ENCODE results near the gene PTPRG. TPM values are rescaled to one million over a fixed set of nuclear protein-coding genes. Genes with fewer than 3 reads are reported as not detected.
"Not testable (repeated sequence)": the region's sequence is repeated elsewhere in the genome, so short reads cannot be mapped to it uniquely, and the experiment has no call there.

Gene PTPRG
- 29.2 and 119 TPM in 2 replicates for total RNA-seq

DNA sequence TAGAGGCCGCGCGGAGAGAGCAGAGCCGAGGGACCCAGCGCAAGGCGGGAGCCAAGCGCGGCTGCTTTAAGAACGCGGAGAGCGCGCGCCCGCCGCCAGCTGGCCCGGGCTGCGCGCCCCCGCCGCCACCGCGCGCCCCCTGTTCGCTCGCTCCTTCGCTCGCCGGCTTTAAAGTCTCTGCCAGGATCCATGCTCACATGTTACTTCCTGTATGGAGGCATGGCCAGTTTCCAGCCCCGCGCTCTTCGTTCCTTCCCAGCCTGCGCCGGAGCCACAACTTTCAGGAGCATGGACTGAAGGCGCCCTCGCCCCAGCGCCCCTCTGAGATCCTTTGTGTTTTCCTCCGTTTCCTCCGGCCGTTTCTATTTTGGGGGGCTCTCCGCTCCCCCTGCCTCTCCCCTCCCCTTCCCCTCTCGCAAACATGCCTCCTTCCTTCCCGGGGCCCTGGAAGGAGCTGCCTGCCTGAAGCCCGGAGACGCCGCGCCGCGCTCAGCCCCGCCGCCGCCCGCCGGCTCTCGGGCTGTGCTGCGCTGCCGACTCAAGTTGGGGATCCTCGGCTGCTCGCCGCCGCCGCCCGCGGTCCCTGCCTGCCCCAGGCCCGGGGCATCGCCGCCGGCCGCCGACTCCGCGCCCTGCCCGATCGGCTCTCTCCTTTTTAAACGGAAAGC lies at the start of gene PTPRG:
Gene PTPRG, plus strand, starts transcription at position 198 of the 668 bp plus-strand sequence. CDS start 717 bp downstream, outside the sequence.
- peak; percentile 80 for DNase-seq (ENCODE audit: low read depth)

- peak; percentile 31 for DNase-seq (ENCODE audit: low read depth)
Measured at GRCh38 chr3:61518590-61518989, 42.8 kb upstream of the PTPRG start.

DNA sequence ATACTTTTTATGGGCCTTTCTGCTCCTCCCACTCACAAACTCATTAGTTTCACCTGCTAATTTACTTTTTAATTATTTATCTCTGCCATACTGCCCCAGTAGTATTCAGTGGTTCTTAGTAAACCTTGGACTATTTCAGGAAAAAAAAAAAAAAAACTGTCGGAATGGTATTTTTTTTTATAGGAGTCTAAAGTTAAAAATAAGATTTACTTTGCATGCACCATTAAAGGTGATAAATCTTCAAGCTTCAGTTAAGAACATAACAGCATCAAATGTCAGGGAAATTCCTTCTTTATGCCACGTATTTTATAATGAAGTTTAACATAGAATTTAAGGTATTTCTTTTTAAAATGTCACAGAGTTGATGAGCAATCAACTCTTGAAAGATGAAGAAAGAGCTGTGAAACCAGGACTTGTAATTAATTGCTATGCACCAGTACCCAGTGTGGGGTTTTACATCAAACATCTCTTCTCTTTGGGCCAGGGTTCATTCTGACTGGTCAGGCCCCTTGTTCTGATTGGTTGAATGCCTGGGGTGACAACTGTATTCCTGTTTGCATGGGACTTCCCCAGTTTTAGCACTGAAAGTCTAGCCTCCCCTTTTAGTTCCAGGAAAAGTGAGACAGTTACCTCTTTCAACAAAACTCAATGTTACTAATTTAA lies 40.3 kb upstream of the PTPRG start:
- DNase-seq (ENCODE audit: low read depth) = peak; percentile 64

GRCh38 chr3:61522060-61522459 lies 39.3 kb upstream of the PTPRG start:
- DNase-seq (ENCODE audit: low read depth) = no peak

- DNase-seq (ENCODE audit: low read depth) = no peak
Measured at GRCh38 chr3:61522626-61523025, 38.7 kb upstream of the PTPRG start.

- DNase-seq (ENCODE audit: low read depth) = peak; percentile 13
Measured at GRCh38 chr3:61524933-61525332, 36.4 kb upstream of the PTPRG start.

DNA sequence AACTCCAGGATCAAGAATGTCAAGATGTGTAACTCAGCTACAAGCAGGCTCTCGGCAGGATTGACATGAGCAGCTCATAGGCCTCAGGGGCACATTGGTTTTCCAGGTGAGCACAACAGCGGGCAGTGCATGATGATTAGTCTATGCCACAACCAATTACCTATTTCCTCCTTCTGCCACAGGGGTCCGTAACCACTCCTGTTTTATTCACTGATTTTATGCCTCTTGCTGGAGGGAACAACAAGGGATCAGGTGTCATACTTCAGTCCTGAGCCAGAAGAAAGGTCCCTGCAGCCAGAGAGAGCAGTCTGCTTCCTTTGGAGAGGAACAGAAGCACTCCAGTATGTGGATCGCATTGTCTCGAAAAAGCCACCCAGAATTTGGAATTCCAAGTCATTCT lies 35.1 kb upstream of the PTPRG start:
- DNase-seq (ENCODE audit: low read depth) = no peak

- no peak for DNase-seq (ENCODE audit: low read depth)
Measured at GRCh38 chr3:61527011-61527410, 34.4 kb upstream of the PTPRG start.

- DNase-seq (ENCODE audit: low read depth) = peak; percentile 67
Measured at GRCh38 chr3:61530355-61530754, 31.0 kb upstream of the PTPRG start.

GRCh38 chr3:61531528-61531927 lies 29.8 kb upstream of the PTPRG start:
- DNase-seq (ENCODE audit: low read depth) = no peak

DNA sequence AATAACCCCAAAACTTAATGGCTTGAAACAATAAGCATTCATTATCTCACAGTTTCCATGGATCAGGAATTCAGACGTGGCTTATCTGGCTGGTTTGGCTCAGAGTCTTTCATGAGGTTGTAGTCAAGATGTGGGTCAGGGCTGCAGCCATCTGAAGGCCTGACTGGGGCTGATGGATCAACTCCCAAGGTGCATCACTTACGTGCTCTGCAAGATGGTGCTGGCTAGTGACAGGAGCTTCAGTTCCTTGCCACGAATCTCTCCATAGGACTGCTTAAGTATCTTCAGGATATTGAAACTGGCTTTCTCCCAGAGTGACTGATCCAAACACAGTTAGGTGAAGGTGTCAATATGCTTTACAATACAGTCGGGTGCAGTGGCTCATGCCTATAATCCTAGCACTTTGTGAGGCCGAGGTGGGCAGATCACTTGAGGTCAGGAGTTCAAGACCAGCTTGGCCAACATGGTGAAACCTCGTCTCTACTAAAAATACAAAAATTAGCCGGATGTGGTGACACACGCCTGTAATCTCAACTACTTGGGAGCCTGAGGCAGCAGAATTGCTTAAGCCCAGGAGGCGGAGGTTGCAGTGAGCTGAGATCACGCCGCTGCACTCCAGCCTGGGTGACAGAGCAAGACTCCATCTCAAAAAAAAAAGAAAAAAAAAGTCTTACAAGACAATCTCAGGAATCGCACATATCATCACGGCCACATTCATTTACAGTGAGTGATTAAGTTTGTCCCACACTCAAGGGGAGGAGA lies 28.5 kb upstream of the PTPRG start:
- DNase-seq (ENCODE audit: low read depth) = no peak

DNA sequence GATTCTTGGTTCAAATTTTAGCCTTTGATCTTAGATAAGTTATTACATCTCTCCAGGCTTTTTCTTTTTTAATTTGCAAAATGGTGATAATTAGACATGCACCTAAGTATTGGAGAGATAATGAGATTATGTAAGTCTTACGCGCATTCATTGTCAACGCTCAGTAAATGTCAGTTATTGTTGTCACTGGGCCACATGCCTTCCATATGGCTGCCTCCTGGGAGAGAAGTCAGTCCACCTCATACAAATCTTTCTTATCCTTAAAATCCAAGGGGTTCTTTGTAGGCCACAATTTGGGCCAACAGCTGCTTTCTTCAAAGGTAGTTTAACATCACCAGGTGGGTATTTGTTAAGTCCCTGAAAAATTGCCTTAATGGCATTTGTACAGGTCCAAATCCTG lies 25.5 kb upstream of the PTPRG start:
- no peak for DNase-seq (ENCODE audit: low read depth)

DNA sequence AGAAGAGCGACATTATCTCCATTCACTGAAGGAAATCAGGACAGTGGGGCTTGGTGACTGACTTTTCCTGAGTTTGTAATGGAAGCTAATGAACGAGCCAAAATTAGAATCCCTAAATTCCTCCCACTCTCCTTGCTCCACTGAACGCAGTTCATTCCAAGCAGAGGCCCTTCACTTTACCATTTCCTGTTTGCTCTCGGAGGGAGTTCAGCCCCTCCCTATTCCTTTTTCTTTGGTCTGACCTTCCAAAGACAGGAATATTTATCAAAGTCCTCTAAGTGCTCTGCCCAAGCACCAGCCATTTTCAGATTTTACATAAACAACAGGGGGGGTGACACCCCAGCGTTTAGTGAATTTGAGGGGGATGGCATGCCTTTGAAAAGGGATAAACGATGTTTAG lies 24.0 kb upstream of the PTPRG start:
- peak; percentile 69 for DNase-seq (ENCODE audit: low read depth)

- DNase-seq (ENCODE audit: low read depth) = peak; percentile 85
Measured at GRCh38 chr3:61538486-61538885, 22.9 kb upstream of the PTPRG start.

- peak; percentile 24 for DNase-seq (ENCODE audit: low read depth)
Measured at GRCh38 chr3:61541694-61542093, 19.7 kb upstream of the PTPRG start.

DNA sequence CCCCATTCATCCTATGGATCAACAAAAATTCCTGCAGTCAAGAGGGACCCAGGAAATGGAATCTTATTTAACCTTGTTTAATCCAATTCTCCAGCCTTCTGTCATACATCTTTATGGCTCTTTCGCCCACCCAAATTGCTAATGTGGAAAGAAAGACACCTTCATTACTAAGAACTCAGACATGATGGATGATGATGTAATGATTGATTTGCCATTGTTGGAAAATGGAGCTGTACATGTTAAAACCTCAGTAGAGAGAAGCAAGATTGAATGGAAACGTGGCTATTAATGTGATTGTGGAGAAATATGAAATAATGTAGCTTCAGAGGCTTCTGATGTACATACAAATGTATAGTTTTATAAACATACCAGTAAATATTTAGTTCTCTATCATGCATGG lies 15.7 kb upstream of the PTPRG start:
- no peak for DNase-seq (ENCODE audit: low read depth)

DNA sequence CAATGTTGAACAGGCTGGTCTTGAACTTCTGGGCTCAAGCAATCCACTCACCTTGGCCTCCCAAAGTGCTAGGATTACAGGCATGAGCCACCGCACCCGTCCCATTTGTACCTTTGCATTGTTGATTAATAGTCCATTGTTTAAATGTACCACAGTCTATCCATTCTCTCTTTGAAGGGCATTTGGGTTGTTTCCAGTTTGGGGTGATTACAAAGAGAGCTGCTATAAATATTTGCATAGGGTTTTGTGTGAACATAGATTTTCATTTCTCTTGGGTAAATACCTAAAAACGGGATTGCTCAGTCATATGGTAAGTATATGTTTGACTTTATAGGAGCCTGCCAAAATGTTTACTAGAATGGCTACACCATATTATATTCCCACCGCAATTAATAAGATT lies 13.7 kb upstream of the PTPRG start:
- DNase-seq (ENCODE audit: low read depth) = no peak

DNA sequence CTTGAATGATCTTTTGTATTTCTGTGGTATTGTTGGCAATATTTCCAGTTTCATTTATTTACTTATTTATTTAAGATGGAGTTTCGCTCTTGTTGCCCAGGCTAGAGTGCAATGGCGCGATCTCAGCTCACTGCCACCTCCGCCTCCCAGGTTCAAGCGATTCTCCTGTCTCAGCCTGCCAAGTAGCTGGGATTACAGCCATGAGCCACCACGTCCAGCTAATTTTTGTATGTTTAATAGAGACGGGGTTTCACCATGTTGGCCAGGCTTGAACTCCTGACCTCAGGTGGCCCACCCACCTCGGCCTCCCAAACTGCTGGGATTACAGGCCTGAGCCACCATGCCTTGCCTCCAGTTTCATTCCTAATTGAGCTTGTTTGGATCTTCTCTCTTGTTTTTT lies 8.7 kb upstream of the PTPRG start:
- not testable (repeated sequence) for DNase-seq (ENCODE audit: low read depth)

DNA sequence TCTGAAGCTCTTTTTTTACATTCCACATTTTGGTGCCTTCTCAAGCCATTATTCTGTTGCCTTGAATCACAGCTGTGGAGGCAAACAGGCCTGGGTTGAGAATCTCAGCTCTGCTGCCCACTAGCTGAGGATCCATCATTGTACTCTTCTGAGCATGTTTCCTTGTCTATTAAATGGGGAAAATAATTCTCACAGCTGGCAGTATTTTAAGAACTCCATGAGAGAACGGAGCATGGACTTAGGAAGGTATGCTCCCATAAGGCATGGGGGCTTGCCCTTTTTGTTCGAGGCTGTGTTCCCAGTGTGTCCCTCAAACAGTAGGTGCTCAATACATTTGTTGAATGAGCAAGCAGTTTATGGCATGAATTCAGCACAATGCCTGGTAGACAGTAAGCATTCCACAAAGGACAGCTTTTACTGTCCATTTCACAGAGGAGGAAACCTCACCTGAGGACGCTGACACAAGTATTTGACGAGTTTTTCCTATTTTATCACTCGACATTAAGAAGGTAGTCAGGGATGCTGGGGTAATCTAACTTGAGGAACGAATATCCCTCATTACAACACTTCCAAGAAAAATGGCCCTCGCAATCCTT lies 2.1 kb upstream of the PTPRG start:
- DNase-seq (ENCODE audit: low read depth) = no peak

DNA sequence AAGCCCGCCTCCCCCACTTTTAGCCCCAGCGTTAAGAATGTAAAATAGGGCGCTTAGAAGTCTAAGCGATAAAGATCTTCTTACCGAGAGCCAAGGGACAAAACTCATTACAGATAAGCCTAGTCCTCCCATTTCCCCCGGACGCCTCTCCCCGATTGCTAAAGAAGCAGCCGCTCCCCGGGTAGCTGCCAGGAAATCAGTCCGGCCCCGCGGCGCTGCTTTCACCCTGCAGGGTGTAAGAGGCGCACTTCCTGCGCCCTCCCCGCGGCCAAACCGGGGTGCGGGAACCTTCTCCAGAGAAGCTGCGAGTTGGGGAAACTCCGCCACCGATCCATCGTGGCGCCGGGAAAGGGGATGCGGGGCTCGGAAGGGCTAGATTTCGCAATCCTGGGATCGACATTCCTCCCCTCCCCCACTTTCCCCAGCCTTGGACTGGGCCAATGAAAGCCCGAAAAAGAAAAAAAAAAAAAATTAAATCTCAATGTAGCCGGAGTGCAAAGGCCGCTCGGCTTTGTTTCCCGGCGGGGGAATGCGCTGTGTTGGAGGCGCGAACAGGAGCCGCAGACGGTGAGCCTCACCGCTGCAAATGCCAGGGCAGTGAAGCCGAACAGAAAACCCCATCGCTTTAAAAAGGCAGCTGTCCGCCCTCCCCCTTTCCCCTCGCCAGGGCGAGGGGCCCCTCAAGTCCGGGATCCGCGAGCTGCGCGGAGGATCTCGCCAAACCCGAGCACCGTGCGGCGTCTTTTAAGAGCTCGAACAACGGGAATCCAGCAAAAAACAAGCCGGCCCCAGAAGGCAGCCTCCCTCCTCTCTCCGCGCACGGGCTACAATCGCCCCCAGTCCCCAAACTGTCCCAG lies 626 bp upstream of the PTPRG start:
- peak; percentile 84 for DNase-seq (ENCODE audit: low read depth)

DNA sequence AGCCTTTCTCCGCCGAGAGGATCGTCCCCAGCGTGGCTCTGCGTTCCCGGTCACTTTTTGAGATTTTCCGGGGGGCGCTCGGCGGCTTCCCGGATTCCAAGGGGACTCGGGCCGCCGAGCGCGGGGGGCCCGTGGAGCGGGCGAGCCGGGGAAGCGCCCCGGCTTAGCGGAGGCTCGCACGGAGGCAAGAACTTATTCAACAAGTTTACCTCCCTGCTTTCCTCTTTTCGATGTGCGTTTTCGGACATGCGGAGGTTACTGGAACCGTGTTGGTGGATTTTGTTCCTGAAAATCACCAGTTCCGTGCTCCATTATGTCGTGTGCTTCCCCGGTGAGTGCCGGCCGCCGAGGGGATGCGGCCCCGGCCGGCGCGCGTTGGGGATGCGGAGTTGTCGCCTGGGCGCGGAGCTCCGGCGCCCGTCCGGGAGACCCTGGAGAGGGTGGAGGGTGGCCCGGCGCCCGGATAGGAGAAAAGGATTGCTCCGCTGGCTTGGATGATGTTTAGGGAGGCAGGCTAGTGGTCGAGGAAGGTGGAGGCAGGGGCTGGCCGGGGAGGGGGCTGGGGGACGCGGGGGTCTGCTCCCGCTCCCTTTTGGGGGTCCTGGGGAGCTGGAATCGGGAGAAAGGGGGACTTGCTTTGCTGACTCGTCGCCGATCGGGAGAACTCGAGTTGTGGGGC lies 810 bp downstream of the PTPRG start:
- DNase-seq (ENCODE audit: low read depth) = no peak
